Liver (tissue), 9 donors: ENCODE data around the gene KIRREL3. TPM values are rescaled to one million over a fixed set of nuclear protein-coding genes. Genes with fewer than 3 reads are reported as not detected.

Experiments used
- DNase-seq: peaks from one replicate; pipeline ENCODE4 v3.0.0-alpha.2; 2017; ENCODE audit warnings: low spot score
- H3K27ac ChIP-seq, 2 donors: one replicate each; pipeline ENCODE4 v1.7.0; 2013; ENCODE audit warnings: inconsistent platforms in 2 of 2, low read length in 2 of 2, control low read depth in 1 of 2, low read depth in 1 of 2, mild to moderate bottlenecking in 1 of 2
- H3K27me3 ChIP-seq, 4 donors: one replicate each; pipeline versions ENCODE4 v1.6.1 to v1.7.0; 2013; ENCODE audit warnings: low read length in 3 of 4, inconsistent platforms in 1 of 4, mild to moderate bottlenecking in 1 of 4, moderate library complexity in 1 of 4; ENCODE audit not compliant: control insufficient read depth in 4 of 4, insufficient read depth in 4 of 4
- H3K36me3 ChIP-seq, 4 donors: one replicate each; pipeline versions ENCODE4 v1.6.1 to v1.7.0; 2013; ENCODE audit warnings: low read length in 3 of 4, mild to moderate bottlenecking in 3 of 4, low read depth in 1 of 4, moderate library complexity in 1 of 4; ENCODE audit not compliant: control insufficient read depth in 4 of 4, insufficient read depth in 3 of 4
- H3K4me1 ChIP-seq, 4 donors: one replicate each; pipeline versions ENCODE4 v1.6.1 to v1.7.0; 2013; ENCODE audit warnings: low read length in 3 of 4, mild to moderate bottlenecking in 3 of 4, moderate library complexity in 1 of 4; ENCODE audit not compliant: control insufficient read depth in 4 of 4, insufficient read depth in 4 of 4
- H3K4me3 ChIP-seq, 3 donors: one replicate each; pipeline versions ENCODE4 v1.6.1 to v1.7.0; 2013; ENCODE audit warnings: low read length in 3 of 3, control low read depth in 1 of 3, low read depth in 1 of 3, mild to moderate bottlenecking in 1 of 3
- H3K9ac ChIP-seq, 2 donors: one replicate each; pipeline ENCODE4 v1.7.0; 2013; ENCODE audit warnings: low read length in 2 of 2, mild to moderate bottlenecking in 2 of 2, moderate library complexity in 2 of 2, control low read depth in 1 of 2, low read depth in 1 of 2
- H3K9me3 ChIP-seq, 4 donors: one replicate each; pipeline versions ENCODE4 v1.6.1 to v1.7.0; 2013; ENCODE audit warnings: low read length in 3 of 4; ENCODE audit not compliant: control insufficient read depth in 4 of 4
- FOXA1 ChIP-seq: IDR thresholded peaks from 2 replicates; pipeline ENCODE4 v1.6.1; 2016; ENCODE audit warnings: antibody characterized with exemption
- FOXA2 ChIP-seq: IDR thresholded peaks from 2 replicates; pipeline ENCODE4 v1.6.1; 2016; ENCODE audit warnings: antibody characterized with exemption
- GABPA ChIP-seq, 2 donors: IDR thresholded peaks in 1 of 2; conservative IDR thresholded peaks in 1 of 2; 2 replicates each; pipeline ENCODE4 v1.6.1; 2016; ENCODE audit warnings: antibody characterized with exemption in 2 of 2, mild to moderate bottlenecking in 1 of 2, moderate library complexity in 1 of 2
- HNF4A ChIP-seq, 2 donors: conservative IDR thresholded peaks; 2 replicates each; pipeline ENCODE4 v1.6.1; 2016; ENCODE audit warnings: antibody characterized with exemption in 2 of 2, mild to moderate bottlenecking in 2 of 2
- HNF4G ChIP-seq: IDR thresholded peaks from 2 replicates; pipeline ENCODE4 v1.6.1; 2016; ENCODE audit warnings: antibody characterized with exemption
- JUND ChIP-seq, 2 donors: IDR thresholded peaks; 2 replicates each; pipeline ENCODE4 v1.6.1; 2016; ENCODE audit warnings: antibody characterized with exemption in 2 of 2
- NR2F2 ChIP-seq: IDR thresholded peaks from 2 replicates; pipeline ENCODE4 v1.6.1; 2016; ENCODE audit warnings: antibody characterized with exemption
- RAD21 ChIP-seq, 2 donors: IDR thresholded peaks; 2 replicates each; pipeline ENCODE4 v1.6.1; 2016; ENCODE audit warnings: antibody characterized with exemption in 2 of 2, mild to moderate bottlenecking in 2 of 2
- REST ChIP-seq: IDR thresholded peaks from 2 replicates; pipeline ENCODE4 v1.6.1; 2016; ENCODE audit warnings: antibody characterized with exemption, mild to moderate bottlenecking
- RXRA ChIP-seq, 2 donors: IDR thresholded peaks; 2 replicates each; pipeline ENCODE4 v1.6.1; 2017 to 2018; ENCODE audit warnings: antibody characterized with exemption in 2 of 2, mild to moderate bottlenecking in 1 of 2
- SP1 ChIP-seq: IDR thresholded peaks from 2 replicates; pipeline ENCODE4 v1.6.1; 2018; ENCODE audit warnings: antibody characterized with exemption, mild to moderate bottlenecking
- TAF1 ChIP-seq: conservative IDR thresholded peaks from 2 replicates; pipeline ENCODE4 v1.6.1; 2016; ENCODE audit warnings: antibody characterized with exemption, mild to moderate bottlenecking
- YY1 ChIP-seq: IDR thresholded peaks from 2 replicates; pipeline ENCODE4 v1.6.1; 2016; ENCODE audit warnings: antibody characterized with exemption, mild to moderate bottlenecking
- ZBTB33 ChIP-seq: IDR thresholded peaks from 2 replicates; pipeline ENCODE4 v1.6.1; 2016; ENCODE audit warnings: antibody characterized with exemption
- WGBS: extraction: QIAGEN DNeasy Blood & Tissue Kit; methylation state at CpG from one replicate; pipeline ENCODE4 v1.1.7; 2013; 5-methylcytosine and 5-hydroxymethylcytosine counted together
- polyA plus RNA-seq, 2 donors: library from polyadenylated mRNA; stranded (reverse) in 1 of 2; unstranded in 1 of 2; fragments of 200-250 nt in 1 of 2; fragments of >200 nt in 1 of 2; fragmentation: Nextera tagmentation in 1 of 2; extraction: Ambion mirVana in 1 of 2; gene quantifications; one replicate each; pipeline versions ENCODE4 v1.2.1 to v1.2.3, GENCODE V29; 2013 to 2015
- total RNA-seq, 2 donors: library from RNA; depleted of rRNA; stranded (reverse); fragments of >200 nt; gene quantifications; one replicate each; pipeline ENCODE4 v1.2.3, GENCODE V29; 2014
- TF ChIP-seq, protein P1 (sequence below): fragments of 150-350 bp; IDR thresholded peaks from 2 replicates; pipeline ENCODE4 v1.5.1; 2017; ENCODE audit warnings: improper control_type of control experiment, low read depth, low read length; ENCODE audit not compliant: missing input control
- TF ChIP-seq, protein P2 (sequence below): IDR thresholded peaks from 2 replicates; pipeline ENCODE4 v1.6.1; 2016; ENCODE audit warnings: antibody characterized with exemption
- donor health status: healthy.
- donor health status: healthy.
- donor health status: healthy.
- donor health status: healthy.
- donor health status: healthy.

The KIRREL3 gene
- total and polyA plus RNA-seq, 4 donors = 0.03 to 0.29 (median 0.08) TPM; not detected in 1

DNA sequence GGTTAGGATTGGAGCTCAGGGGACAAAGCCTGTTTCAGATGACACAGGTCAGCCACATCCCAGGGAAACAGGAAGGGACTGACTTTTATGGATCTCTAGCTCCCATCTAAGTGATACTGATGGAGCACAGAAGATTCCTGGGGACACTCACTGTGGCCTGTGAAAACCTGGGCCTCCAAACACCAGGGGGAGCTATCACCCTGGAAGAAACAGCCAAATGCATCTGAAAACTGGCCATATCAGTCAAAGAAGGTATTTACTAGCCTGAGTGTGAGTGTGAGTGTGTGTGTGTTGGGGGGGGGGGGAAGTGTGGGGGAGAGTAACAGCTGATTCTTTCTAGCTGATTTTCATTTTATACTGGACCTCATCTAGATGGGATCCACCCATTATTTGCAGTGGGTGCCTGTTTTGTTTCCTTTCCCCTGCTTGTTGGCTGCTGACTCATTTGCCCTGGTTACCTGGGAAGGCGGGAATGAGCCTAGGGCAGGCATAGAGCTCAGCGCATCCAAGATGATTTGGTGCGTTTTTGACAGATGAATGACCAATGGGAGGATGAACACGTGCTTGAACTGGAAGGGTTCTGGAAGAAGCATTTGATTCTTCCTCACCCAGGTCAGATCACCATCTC, 284.0 kb downstream of the KIRREL3 start:
- WGBS = 76% methylated on average over 4 of the region's 4 CpGs
- DNase-seq = peak; percentile 69
- Histone ChIP-seq H3K9ac (no peak overlapping the region), H3K36me3 (no peaks in the 10 kb centered on the region), H3K9me3 (no peaks in the 10 kb centered on the region), H3K4me1 (no peaks in the 10 kb centered on the region), H3K27me3 (no peaks in the 10 kb centered on the region), H3K4me3 (no peak overlapping the region), H3K27ac (no peak overlapping the region)
- TF ChIP-seq RAD21 (IDR thresholded peaks at IDR 0.05) (peak; percentile 83 to 87), TAF1 (no peak)
- TF ChIP-seq, protein P1, sequence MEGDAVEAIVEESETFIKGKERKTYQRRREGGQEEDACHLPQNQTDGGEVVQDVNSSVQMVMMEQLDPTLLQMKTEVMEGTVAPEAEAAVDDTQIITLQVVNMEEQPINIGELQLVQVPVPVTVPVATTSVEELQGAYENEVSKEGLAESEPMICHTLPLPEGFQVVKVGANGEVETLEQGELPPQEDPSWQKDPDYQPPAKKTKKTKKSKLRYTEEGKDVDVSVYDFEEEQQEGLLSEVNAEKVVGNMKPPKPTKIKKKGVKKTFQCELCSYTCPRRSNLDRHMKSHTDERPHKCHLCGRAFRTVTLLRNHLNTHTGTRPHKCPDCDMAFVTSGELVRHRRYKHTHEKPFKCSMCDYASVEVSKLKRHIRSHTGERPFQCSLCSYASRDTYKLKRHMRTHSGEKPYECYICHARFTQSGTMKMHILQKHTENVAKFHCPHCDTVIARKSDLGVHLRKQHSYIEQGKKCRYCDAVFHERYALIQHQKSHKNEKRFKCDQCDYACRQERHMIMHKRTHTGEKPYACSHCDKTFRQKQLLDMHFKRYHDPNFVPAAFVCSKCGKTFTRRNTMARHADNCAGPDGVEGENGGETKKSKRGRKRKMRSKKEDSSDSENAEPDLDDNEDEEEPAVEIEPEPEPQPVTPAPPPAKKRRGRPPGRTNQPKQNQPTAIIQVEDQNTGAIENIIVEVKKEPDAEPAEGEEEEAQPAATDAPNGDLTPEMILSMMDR = peak; percentile 72

DNA sequence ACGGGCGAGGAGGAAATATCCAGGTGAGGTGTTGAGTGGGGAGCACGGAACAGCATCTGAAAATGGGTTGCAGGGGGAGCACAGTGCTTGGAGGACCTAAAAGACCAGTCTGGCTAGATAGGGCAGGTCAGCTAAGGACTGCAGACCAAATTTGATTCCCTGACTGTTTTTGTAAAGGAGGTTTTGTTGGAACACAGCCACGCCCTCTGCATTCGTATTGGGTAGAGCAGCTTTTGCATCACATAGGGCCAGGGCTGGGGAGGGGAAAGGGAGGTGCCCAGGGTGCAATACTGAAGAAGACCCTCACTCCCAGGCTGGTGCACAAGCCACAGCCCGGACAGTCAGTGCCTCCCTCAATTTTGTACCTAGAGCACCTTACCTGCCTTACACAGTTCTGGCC, 286.8 kb downstream of the KIRREL3 start:
- Histone ChIP-seq H3K27me3 (no peaks in the 10 kb centered on the region), H3K27ac (no peak overlapping the region), H3K4me3 (no peak overlapping the region), H3K36me3 (no peaks in the 10 kb centered on the region), H3K9me3 (no peaks in the 10 kb centered on the region), H3K4me1 (no peaks in the 10 kb centered on the region), H3K9ac (no peak overlapping the region)
- TF ChIP-seq FOXA1 = no peak
- no peak for TF ChIP-seq JUND (IDR thresholded peaks at IDR 0.05)
- no peak for TF ChIP-seq YY1
- TF ChIP-seq TAF1 = no peak
- no peak for TF ChIP-seq HNF4G
- no peak for TF ChIP-seq NR2F2
- no peak for TF ChIP-seq RXRA (IDR thresholded peaks at IDR 0.05)
- no peak for TF ChIP-seq HNF4A (conservative IDR thresholded peaks at IDR 0.05)
- no peak for TF ChIP-seq SP1
- no peak for DNase-seq
- WGBS = 92% methylated on average over 6 of the region's 6 CpGs

GRCh38 chr11:126711977-126712625, 288.5 kb downstream of the KIRREL3 start:
- Histone ChIP-seq H3K27ac (no peak overlapping the region), H3K36me3 (no peaks in the 10 kb centered on the region), H3K27me3 (no peaks in the 10 kb centered on the region), H3K9ac (no peak overlapping the region), H3K9me3 (no peaks in the 10 kb centered on the region), H3K4me1 (no peaks in the 10 kb centered on the region), H3K4me3 (no peak overlapping the region)
- DNase-seq = no peak
- 71% methylated on average over 27 of the region's 27 CpGs for WGBS
- TF ChIP-seq RXRA (IDR thresholded peaks at IDR 0.05) = no peak
- TF ChIP-seq, protein P1 = no peak
- TF ChIP-seq TAF1 = no peak
- no peak for TF ChIP-seq FOXA2
- TF ChIP-seq RAD21 (IDR thresholded peaks at IDR 0.05) = no peak
- no peak for TF ChIP-seq SP1
- no peak for TF ChIP-seq ZBTB33
- no peak for TF ChIP-seq GABPA (IDR thresholded peaks at IDR 0.05 in 1 of 2, conservative IDR thresholded peaks at IDR 0.05 in 1 of 2)
- no peak for TF ChIP-seq NR2F2
- no peak for TF ChIP-seq HNF4G
- no peak for TF ChIP-seq REST
- TF ChIP-seq, protein P2, sequence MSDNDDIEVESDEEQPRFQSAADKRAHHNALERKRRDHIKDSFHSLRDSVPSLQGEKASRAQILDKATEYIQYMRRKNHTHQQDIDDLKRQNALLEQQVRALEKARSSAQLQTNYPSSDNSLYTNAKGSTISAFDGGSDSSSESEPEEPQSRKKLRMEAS = no peak
